ENCODE measurements around the gene CNR2. TPM values are rescaled to one million over a fixed set of nuclear protein-coding genes. Genes with fewer than 3 reads are reported as not detected.

CNR2 gene
- total RNA-seq, 4 donors from 2014 or later = not detected

DNA sequence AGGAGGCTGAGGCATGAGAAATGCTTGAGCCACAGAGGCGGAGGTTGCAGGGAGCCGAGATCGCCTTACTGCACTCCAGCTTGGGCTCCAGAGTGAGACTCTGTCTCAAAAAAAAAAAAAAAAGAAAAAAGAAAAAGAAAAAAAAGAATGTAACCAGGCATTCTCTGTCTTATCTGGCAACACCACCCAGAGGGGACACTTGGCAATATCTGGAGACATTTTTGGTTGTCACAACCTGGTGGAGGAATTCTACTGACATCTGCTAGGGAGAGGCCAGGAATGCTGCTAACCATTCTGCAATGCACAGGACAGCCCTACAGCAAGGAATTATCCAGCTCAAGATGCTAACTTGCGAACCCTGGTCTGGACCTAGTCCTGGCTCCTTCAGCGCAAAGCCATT lies 2.3 kb upstream of the CNR2 start:
- H3K27ac ChIP-seq = no peak overlapping the region
- no peaks in the 10 kb centered on the region for H3K9me3 ChIP-seq
- TF ChIP-seq POLR2A (IDR thresholded peaks at IDR 0.05) (no peak), EP300 (IDR thresholded peaks at IDR 0.05) (no peak), POLR2AphosphoS5 (IDR thresholded peaks at IDR 0.05) (no peak)
- TF ChIP-seq, protein P1, sequence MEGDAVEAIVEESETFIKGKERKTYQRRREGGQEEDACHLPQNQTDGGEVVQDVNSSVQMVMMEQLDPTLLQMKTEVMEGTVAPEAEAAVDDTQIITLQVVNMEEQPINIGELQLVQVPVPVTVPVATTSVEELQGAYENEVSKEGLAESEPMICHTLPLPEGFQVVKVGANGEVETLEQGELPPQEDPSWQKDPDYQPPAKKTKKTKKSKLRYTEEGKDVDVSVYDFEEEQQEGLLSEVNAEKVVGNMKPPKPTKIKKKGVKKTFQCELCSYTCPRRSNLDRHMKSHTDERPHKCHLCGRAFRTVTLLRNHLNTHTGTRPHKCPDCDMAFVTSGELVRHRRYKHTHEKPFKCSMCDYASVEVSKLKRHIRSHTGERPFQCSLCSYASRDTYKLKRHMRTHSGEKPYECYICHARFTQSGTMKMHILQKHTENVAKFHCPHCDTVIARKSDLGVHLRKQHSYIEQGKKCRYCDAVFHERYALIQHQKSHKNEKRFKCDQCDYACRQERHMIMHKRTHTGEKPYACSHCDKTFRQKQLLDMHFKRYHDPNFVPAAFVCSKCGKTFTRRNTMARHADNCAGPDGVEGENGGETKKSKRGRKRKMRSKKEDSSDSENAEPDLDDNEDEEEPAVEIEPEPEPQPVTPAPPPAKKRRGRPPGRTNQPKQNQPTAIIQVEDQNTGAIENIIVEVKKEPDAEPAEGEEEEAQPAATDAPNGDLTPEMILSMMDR (IDR thresholded peaks at IDR 0.05) = no peak
- H3K36me3 ChIP-seq = no peaks in the 10 kb centered on the region
- peaks cover 0 to 16% (median 7%) of the 10 kb centered on the region in 3 donors for H3K4me1 ChIP-seq
- WGBS, 2 donors (ENCODE audit: low coverage in 1 of 2) = 95 to 100% methylated on average over 1 to 5 of the region's 5 CpGs
- no peak overlapping the region for H3K4me3 ChIP-seq
- H3K27me3 ChIP-seq = peaks cover 12% of the 10 kb centered on the region
- ATAC-seq = no peak

DNA sequence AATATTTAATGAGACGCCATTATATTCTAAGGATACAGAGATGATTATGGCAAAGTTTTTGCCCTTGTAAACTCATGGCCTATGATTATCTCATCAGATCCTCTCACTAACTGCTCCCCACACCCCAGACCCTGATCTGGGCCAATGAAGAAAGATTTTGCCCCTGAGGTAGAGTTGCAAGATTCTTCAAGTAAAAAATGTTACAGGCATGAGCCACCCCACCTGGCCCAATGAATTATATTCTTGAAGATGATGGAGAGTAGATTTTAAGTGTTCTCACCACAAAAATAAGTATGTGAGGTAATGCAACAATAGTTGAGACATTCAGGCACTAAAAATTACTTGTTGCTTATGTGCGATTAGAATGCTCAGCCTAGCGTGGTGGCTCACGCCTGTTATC lies 1.8 kb upstream of the CNR2 start:
- TF ChIP-seq, protein P1 (IDR thresholded peaks at IDR 0.05) = no peak
- TF ChIP-seq POLR2A (IDR thresholded peaks at IDR 0.05) (no peak), POLR2AphosphoS5 (IDR thresholded peaks at IDR 0.05) (no peak), EP300 (IDR thresholded peaks at IDR 0.05) (no peak)
- ATAC-seq = no peak
- Histone ChIP-seq H3K36me3 (no peaks in the 10 kb centered on the region), H3K27ac (no peak overlapping the region), H3K9me3 (no peaks in the 10 kb centered on the region), H3K4me3 (no peak overlapping the region), H3K4me1 (peaks cover 0 to 11% (median 4%) of the 10 kb centered on the region in 3 donors), H3K27me3 (peaks cover 12% of the 10 kb centered on the region)
- WGBS, 2 donors (ENCODE audit: low coverage in 1 of 2) = 89 to 100% methylated on average over 2 to 4 of the region's 4 CpGs

DNA sequence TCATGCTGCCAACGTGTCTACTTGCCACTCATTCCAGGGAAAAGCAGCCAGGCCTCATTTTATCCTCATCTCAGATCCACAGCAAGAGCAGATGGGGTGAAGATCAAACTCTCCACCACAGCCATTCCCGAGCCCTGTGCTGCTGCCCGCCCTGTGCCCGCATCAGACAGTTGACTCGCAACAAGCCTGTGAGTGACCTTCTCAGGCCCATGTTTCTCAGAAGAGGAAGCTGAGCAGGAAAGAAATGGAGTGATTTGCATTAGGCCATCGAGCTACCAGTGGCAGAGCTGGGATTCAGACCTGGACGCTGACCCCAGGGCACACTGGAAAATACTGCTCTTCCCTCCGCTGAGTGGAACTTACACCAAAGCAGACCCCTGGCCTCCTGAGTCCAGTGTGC lies 1.2 kb downstream of the CNR2 start:
- Histone ChIP-seq H3K9me3 (no peaks in the 10 kb centered on the region), H3K4me1 (no peaks in the 10 kb centered on the region), H3K36me3 (no peaks in the 10 kb centered on the region), H3K27me3 (peaks cover 31% of the 10 kb centered on the region), H3K27ac (no peak overlapping the region), H3K4me3 (no peak overlapping the region)
- WGBS, 2 donors (ENCODE audit: low coverage in 1 of 2) = 78 to 96% methylated on average over 4 of the region's 8 CpGs
- TF ChIP-seq, protein P1 (IDR thresholded peaks at IDR 0.05) = no peak
- TF ChIP-seq EP300 (IDR thresholded peaks at IDR 0.05) (no peak), POLR2A (IDR thresholded peaks at IDR 0.05) (no peak), POLR2AphosphoS5 (IDR thresholded peaks at IDR 0.05) (no peak)
- ATAC-seq = no peak

DNA sequence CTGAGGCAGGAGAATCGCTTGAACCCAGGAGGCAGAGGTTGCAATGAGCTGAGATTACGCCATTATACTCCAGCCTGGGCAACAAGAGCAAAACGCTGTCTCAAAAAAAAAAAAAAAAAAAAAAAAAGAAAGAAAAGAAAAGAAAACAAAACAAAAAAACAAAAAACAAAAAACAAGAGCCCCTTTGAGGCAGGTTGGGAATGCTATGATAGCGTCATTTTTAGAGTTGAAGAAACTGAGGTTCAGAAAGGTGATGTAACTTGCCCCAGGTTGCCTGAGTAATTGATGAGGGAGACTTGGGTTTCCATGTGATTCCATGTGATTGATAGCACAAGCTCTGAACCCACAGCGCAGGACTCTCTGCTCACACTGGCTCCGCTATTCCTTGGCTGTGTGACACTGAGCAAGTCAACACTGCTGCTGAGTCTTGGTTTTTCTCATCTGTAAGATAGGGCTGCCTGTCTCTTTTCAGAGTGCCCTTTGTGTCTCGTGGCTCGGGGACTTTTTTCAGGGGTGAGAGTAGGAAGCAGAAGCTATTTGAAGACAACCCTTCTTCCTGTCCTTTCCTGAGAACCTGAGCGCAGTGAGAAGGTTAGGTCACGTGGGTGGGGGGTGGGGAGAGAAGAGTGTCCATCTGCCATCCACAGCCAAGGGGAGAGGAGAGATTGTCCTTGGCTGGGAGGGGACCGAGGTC lies 2.5 kb downstream of the CNR2 start:
- 61 to 88% methylated on average over 4 to 5 of the region's 11 CpGs for WGBS, 2 donors (ENCODE audit: low coverage in 1 of 2)
- no peaks in the 10 kb centered on the region for H3K36me3 ChIP-seq
- TF ChIP-seq, protein P1 (IDR thresholded peaks at IDR 0.05) = no peak
- TF ChIP-seq POLR2AphosphoS5 (IDR thresholded peaks at IDR 0.05) (no peak), EP300 (IDR thresholded peaks at IDR 0.05) (no peak), POLR2A (IDR thresholded peaks at IDR 0.05) (no peak)
- no peaks in the 10 kb centered on the region for H3K9me3 ChIP-seq
- peaks cover 32% of the 10 kb centered on the region for H3K27me3 ChIP-seq
- H3K4me1 ChIP-seq = no peaks in the 10 kb centered on the region
- no peak for ATAC-seq
- H3K27ac ChIP-seq = no peak overlapping the region
- no peak overlapping the region for H3K4me3 ChIP-seq

DNA sequence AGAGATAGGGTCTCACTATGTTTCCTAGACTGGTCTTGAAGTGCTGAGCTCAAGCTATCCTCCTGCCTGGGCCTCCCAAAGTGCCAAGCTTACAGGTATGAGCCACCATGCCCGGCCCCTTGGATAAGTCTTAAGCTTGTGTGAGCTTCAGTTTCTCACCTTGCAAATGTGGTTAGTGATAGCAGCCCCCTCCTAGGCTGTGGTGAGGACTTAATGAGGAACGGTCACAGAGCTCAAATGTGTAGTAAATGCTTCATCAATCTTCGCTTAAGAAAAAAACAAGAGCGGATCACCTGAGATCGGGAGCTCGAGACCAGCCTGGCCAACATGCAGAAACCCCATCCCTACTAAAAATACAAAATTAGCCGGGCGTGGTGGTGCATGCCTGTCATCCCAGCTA lies 3.0 kb downstream of the CNR2 start:
- Histone ChIP-seq H3K27me3 (peaks cover 36% of the 10 kb centered on the region), H3K9me3 (no peaks in the 10 kb centered on the region), H3K36me3 (no peaks in the 10 kb centered on the region), H3K4me1 (no peaks in the 10 kb centered on the region), H3K4me3 (no peak overlapping the region), H3K27ac (no peak overlapping the region)
- ATAC-seq = no peak
- TF ChIP-seq POLR2AphosphoS5 (IDR thresholded peaks at IDR 0.05) (no peak), POLR2A (IDR thresholded peaks at IDR 0.05) (no peak)
- TF ChIP-seq, protein P1 (IDR thresholded peaks at IDR 0.05) = no peak
- WGBS, 2 donors (ENCODE audit: low coverage in 1 of 2) = 95% methylated on average over 4 of the region's 8 CpGs; no CpG with 5 or more reads in 1 of the 2 donors

All from gastroesophageal sphincter (tissue), 4 donors.